ENCODE data around the gene KIF22. TPM values are rescaled to one million over a fixed set of nuclear protein-coding genes. Genes with fewer than 3 reads are reported as not detected.
"Not testable (repeated sequence)": the region's sequence is repeated elsewhere in the genome, so short reads cannot be mapped to it uniquely, and the experiment has no call there.

The KIF22 gene
- total RNA-seq, 1 experiment from 2014 or later, result 171 TPM

GRCh38 chr16:29763326-29763725 is 27.2 kb upstream of the KIF22 start:
- DNase-seq (ENCODE audit: low spot score), result no peak
- in situ Hi-C loops (cut with HindIII; ENCODE audit: low sequenced_read_pairs), result no loop called here

DNA sequence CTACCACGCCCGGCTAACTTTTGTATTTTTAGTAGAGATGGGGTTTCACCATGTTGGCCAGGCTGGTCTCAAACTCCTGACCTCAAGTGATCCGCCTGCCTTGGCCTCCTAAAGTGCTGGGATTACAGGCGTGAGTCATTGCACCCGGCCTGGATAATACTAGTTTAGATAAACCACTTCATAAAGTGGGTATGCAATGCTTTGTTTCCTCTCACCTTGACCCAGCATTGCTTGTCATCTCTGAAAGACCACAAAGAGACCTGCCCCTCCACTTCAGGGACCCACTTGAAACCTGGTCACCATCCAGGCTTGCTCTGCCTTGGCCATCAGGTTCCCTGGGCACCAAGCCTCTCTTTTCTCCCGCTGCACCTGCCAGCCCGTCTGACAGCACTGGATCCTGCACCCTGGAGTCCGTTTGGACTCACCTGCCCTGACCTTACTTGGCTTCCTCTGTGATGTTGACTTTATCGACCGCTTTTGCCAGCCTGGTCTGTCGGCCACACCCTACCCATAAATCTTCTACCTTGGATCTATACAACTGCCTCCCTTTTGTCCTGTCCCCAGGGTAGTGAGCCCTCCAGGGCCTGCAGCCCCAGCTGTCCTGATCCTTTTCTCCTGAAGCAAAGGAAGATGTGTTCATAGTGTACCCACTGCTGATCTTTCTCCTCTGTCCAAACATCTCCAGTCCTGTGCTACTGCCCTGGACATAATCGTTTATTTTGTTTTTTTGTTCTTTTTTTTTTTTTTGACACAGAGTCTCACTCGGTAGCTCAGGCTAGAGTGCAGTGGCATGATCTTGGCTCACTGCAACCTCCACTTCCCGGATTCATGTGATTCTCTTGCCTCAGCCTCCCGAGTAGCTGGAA is 25.2 kb upstream of the KIF22 start:
- no peak for DNase-seq (ENCODE audit: low spot score)
- in situ Hi-C loops (cut with HindIII; ENCODE audit: low sequenced_read_pairs), result no loop called here

DNA sequence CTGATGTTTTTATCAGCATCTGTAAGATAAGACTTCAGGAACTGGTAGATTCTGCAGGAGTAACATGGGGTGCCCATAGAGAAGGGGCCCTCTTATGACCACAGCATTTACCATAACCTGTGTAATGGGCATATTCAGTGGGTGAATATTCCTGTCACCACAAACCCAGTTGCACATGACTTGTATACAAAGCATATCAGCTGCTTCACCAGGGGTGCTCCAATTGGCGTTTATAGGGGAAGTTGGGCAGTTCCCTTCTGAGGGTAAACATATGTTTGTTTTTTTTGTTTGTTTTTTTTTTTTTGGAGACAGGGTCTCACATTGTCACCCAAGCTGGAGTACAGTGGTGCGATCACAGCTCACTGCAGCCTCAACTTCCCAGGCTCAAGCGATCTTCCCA is 24.0 kb upstream of the KIF22 start:
- DNase-seq (ENCODE audit: low spot score), result no peak
- in situ Hi-C loops (cut with HindIII; ENCODE audit: low sequenced_read_pairs), result no loop called here

DNA sequence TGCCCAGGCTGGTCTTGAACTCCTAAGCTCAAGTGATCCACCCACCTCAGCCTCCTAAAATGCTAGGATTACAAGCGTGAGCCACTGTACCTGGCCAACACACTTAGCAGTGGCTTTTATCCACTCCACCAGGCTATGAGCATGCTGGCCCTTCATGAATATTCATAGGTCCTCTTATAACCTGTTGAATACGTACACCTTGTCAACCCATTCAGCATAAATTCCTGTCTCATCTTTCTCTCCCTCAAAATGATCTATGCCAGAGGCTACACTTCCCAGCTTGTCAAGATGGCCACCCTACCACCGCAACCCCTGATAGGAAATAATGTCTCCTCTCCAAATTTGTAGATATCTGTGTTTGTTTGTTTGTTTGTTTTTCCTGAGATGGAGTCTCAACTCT is 23.5 kb upstream of the KIF22 start:
- in situ Hi-C loops (cut with HindIII; ENCODE audit: low sequenced_read_pairs), result no loop called here
- no peak for DNase-seq (ENCODE audit: low spot score)

GRCh38 chr16:29769507-29769906 is 21.0 kb upstream of the KIF22 start:
- in situ Hi-C loops (cut with HindIII; ENCODE audit: low sequenced_read_pairs), result no loop called here
- DNase-seq (ENCODE audit: low spot score), result no peak

GRCh38 chr16:29770250-29770929 is 20.2 kb upstream of the KIF22 start:
- in situ Hi-C loops (cut with HindIII; ENCODE audit: low sequenced_read_pairs), result no loop called here
- DNase-seq (ENCODE audit: low spot score), result no peak

- DNase-seq (ENCODE audit: low spot score); in situ Hi-C loops (cut with HindIII; ENCODE audit: low sequenced_read_pairs): not testable (repeated sequence)
Observed at GRCh38 chr16:29772330-29772729, 18.2 kb upstream of the KIF22 start.

DNA sequence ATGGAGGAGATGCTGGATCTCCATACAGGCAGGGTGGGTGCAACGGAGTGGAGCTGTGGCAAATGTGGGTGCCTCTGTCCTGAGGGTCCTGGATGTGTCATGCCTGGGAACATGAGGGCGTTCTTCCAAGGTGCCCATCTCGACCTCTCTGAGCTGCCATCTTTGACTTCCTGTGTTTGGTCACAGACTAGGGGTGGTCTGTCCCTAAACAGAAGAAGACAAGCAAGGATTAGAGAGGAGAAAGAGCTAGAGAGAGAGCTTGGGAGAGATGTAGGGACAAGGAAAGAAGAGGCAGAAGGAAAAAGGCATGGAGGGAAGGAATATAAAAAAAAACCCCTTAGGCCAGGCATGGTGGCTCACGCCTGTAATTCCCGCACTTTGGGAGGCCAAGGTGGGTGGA is 15.8 kb upstream of the KIF22 start:
- no peak for DNase-seq (ENCODE audit: low spot score)
- in situ Hi-C loops (cut with HindIII; ENCODE audit: low sequenced_read_pairs), result no loop called here

DNA sequence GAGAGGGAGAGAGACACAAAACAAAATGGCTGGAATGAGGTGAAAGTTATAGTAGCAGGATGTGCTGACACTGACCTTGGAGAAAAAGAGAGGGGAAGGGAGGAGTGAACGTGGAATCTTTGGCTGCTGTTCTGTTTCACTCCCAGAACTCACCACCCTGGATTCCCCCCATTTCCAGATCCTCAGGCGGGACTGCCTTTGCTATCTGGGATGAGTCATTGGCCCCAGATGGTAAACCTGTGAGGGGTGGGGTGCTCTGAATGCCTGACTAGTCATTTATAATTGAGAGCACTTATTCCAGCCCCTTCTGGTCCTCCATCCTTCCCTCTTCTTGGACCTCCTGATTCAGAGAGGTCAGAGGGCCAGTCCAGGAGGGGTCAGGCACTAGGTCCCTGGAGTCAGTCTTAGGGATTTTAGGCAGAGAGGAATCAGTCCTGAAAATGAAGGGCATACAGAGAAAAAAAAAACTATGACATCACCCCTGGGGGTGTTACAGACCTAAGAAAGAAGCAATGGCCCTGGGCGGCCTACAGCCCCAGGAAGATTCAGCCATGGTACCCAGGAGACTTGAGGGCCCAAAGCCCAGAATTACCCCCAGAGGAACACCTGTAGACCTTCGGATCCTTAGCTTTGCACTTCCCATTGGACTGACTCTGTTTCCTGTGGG is 14.7 kb upstream of the KIF22 start:
- DNase-seq (ENCODE audit: low spot score), result no peak
- in situ Hi-C loops (cut with HindIII; ENCODE audit: low sequenced_read_pairs), result no loop called here

DNA sequence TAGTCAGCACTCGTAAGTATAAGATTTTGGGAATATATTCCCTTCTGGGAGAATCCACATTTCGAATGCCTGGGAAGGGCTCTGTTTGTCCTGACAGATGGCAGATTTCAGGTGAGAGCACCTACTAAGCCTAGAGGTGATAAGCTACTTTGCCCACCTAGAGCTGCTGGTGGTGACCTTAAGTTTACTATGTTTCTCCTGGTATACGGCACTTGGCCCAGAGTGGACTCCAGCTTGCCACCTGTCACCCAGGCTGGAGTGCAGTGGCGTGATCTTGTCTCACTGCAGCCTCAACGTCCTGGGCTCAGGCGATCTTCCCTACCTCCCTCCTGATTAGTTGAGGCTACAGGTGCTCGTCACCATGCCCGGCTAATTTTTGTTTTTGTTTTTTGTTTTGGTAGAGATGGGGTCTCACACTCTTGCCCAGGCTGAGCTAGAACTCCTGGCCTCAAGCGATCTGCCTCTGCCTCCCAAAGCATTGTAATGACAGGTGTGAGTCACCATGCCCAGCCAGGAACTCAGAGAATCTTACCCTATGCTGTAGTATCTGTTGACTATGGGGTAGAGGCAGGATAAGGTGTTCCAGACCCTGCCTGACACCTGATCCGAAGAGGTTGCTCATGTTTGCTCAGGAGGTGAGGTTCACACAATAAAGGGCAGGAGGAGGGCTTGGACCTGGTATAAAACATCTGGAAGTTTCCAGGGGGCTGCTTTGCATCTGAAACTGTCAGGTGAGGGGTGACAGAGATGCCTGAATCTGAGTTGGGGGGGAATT is 12.8 kb upstream of the KIF22 start, which contains the start of gene ZG16:
ZG16 (plus strand) TSS at position 681 of the 775 bp plus-strand sequence. CDS start 1,011 bp downstream, outside the sequence.
- no peak for DNase-seq (ENCODE audit: low spot score)
- in situ Hi-C loops (cut with HindIII; ENCODE audit: low sequenced_read_pairs), result no loop called here

DNA sequence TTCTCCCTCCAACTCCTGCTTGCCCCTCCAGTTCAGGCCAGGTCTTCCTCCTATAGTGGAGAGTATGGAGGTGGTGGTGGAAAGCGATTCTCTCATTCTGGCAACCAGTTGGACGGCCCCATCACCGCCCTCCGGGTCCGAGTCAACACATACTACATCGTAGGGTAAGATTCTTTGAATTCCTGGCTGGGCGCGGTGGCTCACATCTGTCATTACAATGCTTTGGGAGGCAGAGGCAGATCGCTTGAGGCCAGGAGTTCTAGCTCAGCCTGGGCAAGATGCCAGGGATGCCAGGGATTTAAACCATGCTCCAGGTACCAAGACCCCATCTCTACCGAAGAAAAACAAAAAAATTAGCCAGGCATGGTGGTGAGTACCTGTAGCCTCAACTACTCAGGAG is 11.1 kb upstream of the KIF22 start:
- in situ Hi-C loops (cut with HindIII; ENCODE audit: low sequenced_read_pairs), result no loop called here
- no peak for DNase-seq (ENCODE audit: low spot score)

GRCh38 chr16:29783094-29783953 is 7.2 kb upstream of the KIF22 start:
- in situ Hi-C loops (cut with HindIII; ENCODE audit: low sequenced_read_pairs); DNase-seq (ENCODE audit: low spot score): not testable (repeated sequence)

GRCh38 chr16:29784157-29784556 is 6.4 kb upstream of the KIF22 start:
- in situ Hi-C loops (cut with HindIII; ENCODE audit: low sequenced_read_pairs), result no loop called here
- no peak for DNase-seq (ENCODE audit: low spot score)

- in situ Hi-C loops (cut with HindIII; ENCODE audit: low sequenced_read_pairs), result no loop called here
- peak; percentile 73 for DNase-seq (ENCODE audit: low spot score)
Observed at GRCh38 chr16:29784901-29785500, 5.5 kb upstream of the KIF22 start.

GRCh38 chr16:29787155-29787554 is 3.4 kb upstream of the KIF22 start:
- in situ Hi-C loops (cut with HindIII; ENCODE audit: low sequenced_read_pairs), result not testable (repeated sequence)

DNA sequence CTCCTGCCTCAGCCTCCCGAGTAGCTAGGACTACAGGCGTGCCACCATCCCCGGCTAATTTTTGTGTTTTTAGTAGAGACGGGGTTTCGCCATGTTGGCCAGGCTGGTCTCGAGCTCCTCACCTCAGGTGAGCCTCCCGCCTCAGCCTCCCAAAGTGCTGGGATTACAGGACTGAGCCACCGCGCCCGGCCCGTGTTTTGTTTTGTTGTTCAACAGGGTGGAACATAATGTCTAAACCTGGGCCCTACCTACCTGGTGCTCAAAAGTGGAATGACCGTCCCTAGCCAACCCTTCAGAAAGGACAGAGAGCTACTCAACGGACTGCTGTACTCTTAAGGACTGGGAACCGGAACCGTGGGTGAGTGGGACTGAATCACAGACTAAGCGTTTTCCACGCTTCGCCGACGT is 772 bp upstream of the KIF22 start:
- no peak for DNase-seq (ENCODE audit: low spot score)
- in situ Hi-C loops (cut with HindIII; ENCODE audit: low sequenced_read_pairs), result no loop called here

More at GRCh38 chr16:29787155-29787554, 3.4 kb upstream of the KIF22 start:
- not testable (repeated sequence) for DNase-seq (ENCODE audit: low spot score)

- in situ Hi-C loops (cut with HindIII; ENCODE audit: low sequenced_read_pairs), result no loop called here
- DNase-seq (ENCODE audit: low spot score), result no peak
Observed at GRCh38 chr16:29790949-29791844, 646 bp downstream of the KIF22 start.

Data from G401 (cell line).